HUES64 (cell line): ENCODE measurements around the gene ZXDC. TPM values are rescaled to one million over a fixed set of nuclear protein-coding genes. Genes with fewer than 3 reads are reported as not detected.

Source experiments
- H3K27ac ChIP-seq: 2 replicates; pipeline ENCODE4 v1.7.0; 2013; ENCODE audit warnings: low read depth, low read length, inconsistent platforms
- H3K27me3 ChIP-seq: 2 replicates; pipeline ENCODE4 v1.6.1; 2013; ENCODE audit warnings: mild to moderate bottlenecking, low read length; ENCODE audit not compliant: insufficient read depth
- H3K36me3 ChIP-seq: 2 replicates; pipeline ENCODE4 v1.6.1; 2013; ENCODE audit warnings: mild to moderate bottlenecking, low read length; ENCODE audit not compliant: insufficient read depth
- H3K4me1 ChIP-seq: 2 replicates; pipeline ENCODE4 v1.6.1; 2013; ENCODE audit warnings: mild to moderate bottlenecking, low read length, moderate library complexity; ENCODE audit not compliant: insufficient read depth
- H3K4me3 ChIP-seq: 2 replicates; pipeline ENCODE4 v1.5.1; 2013; ENCODE audit warnings: mild to moderate bottlenecking, low read length, moderate library complexity
- H3K9ac ChIP-seq: 2 replicates; pipeline ENCODE4 v1.6.1; 2013; ENCODE audit warnings: mild to moderate bottlenecking, low read depth, low read length
- H3K9me3 ChIP-seq: 2 replicates; pipeline ENCODE4 v1.6.1; 2013; ENCODE audit warnings: low read depth, low read length; ENCODE audit not compliant: insufficient read depth
- WGBS: fragments of 150-250, 120-280 bp; methylation state at CpG from one replicate; pipeline ENCODE4 v1.1.7; 2013; ENCODE audit warnings: missing lambda C conversion rate; 5-methylcytosine and 5-hydroxymethylcytosine counted together
- polyA plus RNA-seq, 2 experiments: library from polyadenylated mRNA; stranded (reverse); fragments of 50-300 nt; gene quantifications; one replicate each; pipeline ENCODE4 v1.2.3, GENCODE V29; 2013

The ZXDC gene
- polyA plus RNA-seq (2013, experiment 1 of 2) = 13.1 TPM
- polyA plus RNA-seq (2013, experiment 2 of 2) = 13.1 TPM

DNA sequence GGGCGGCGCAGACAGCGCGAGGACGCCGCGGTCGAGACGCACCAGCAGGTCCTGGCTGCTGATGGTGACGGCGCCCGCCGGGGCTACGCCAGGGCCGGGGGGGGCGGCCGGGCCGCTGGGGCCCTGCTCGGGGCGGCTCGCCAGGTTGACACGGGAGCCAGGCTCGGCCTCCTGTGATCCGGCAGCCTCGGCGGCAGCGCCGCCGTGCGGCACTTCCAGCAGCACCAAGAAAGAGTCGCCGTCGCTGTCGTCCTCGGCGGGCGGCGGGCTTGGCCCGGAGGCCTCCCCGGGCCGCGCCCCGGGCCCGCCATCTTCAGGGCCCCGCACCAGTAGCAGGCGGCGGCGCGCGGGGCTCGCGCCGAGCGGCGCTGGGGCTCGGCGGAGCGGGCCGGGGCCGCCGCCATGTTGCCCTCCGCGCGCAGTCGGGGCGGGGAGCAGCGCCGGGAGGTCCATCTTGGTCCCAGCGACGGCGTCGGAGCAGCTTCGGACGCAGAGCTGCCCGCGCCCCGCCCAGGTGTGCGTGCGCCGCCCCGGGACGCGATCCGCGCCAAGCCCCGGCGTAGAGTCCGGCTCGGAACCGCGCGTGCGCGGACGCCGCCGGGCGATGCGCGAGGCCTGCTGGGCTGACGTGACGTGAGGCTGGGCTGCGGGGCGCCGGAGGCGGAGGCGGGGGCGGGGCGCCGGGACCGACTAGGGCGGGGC, at the start of gene ZXDC:
ZXDC (minus strand) TSS at position 479 of the 702 bp plus-strand sequence; CDS start at position 453, 26 bp downstream.
- no peaks in the 10 kb centered on the region for H3K27me3 ChIP-seq
- H3K9me3 ChIP-seq = no peaks in the 10 kb centered on the region
- H3K4me3 ChIP-seq = peak within 1 kb of the TSS; percentile 87
- peak within 1 kb of the TSS; percentile 89; the same call in 1 of the 2 replicates for H3K27ac ChIP-seq
- peaks cover 21% of the 10 kb centered on the region for H3K4me1 ChIP-seq
- under 1% methylated on average over 112 of the region's 112 CpGs for WGBS
- peaks cover 15% of the 10 kb centered on the region for H3K36me3 ChIP-seq
- peak within 1 kb of the TSS; percentile 92 for H3K9ac ChIP-seq

DNA sequence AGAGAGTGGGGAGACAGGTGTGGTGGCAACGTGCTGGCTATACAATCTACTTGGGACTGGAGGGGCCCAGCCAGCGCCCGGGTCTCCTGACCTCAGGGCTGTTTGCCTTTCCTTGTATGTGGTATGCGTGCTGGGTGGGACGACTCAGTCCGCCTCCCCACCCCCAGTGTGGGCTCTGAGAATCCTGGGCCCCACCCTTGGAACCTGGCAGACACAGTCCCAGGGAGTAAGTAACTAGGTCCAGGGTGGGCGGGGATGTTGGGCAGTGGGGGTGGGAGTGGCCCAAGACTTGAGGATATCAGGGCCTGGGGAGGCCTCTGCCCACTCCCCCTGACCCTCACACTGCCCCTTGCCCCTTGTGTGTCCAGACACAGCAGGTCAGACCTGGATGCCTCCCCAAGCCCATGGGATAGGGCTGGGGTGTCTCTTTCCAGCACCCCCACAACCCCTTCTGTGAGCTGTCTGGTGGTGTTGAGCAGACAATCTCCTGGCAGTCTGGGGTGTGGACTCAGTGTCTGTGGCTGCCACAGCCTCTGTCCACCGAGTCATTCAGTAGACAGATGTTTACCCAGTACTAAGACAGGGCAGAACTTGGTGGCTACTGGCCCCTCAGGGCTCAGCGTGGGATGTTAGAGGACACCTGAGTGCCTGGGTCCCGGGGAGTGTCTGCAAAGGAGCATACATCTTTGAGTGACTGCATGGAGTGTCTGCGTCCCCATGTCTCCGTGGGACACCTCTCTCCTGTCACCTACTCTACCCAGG, 49.6 kb upstream of the ZXDC start:
- WGBS = 86% methylated on average over 12 of the region's 12 CpGs
- Histone ChIP-seq H3K9ac (no peak overlapping the region), H3K4me3 (no peak overlapping the region), H3K27ac (no peak overlapping the region), H3K9me3 (no peaks in the 10 kb centered on the region), H3K27me3 (peaks cover 34% of the 10 kb centered on the region), H3K4me1 (no peaks in the 10 kb centered on the region), H3K36me3 (no peaks in the 10 kb centered on the region)

GRCh38 chr3:126524429-126524988, 48.8 kb upstream of the ZXDC start:
- H3K27me3 ChIP-seq = peaks cover 34% of the 10 kb centered on the region
- H3K27ac ChIP-seq = no peak overlapping the region
- H3K4me3 ChIP-seq = peak overlapping the region; percentile 61
- WGBS = 16% methylated on average over 26 of the region's 31 CpGs
- no peaks in the 10 kb centered on the region for H3K9me3 ChIP-seq
- H3K9ac ChIP-seq = 0 out of 2 replicates have a peak overlapping the region, but pooled peaks have one; percentile 40
- H3K4me1 ChIP-seq = no peaks in the 10 kb centered on the region
- H3K36me3 ChIP-seq = no peaks in the 10 kb centered on the region

DNA sequence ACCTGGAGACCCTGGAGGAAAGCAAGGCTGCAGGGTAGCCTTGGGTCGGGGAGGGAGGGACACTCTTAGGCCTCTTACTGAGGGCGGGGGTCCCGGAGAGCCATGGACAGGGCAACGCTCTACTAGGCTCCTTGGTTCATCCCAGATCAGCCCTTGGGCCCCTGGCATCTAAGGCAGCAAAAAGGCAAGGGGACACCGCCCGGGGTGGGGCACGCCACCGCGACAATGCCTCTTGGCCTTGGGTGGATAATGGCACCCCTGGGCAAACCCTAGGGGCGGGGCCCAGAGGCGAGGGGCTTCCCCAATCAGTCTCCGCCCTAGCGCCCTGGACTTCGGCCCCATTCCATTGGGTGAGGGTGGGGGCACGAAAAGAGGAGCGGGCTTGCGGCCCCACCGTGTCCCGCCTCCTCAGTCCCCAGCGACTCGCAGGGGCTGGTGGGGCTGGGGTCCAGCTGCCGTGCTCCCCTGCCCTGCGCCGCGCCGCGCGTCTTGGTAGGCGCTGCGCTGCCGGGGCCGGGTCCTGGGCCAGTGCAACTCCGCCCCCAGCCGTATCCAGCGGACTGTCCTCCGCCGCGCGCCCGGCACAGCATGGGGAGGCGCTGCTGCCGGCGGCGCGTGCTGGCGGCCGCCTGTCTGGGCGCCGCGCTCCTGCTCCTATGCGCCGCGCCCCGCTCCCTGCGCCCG, 48.2 kb upstream of the ZXDC start, which contains the start of gene CHST13:
CHST13 (plus strand) TSS at position 411 of the 684 bp plus-strand sequence; CDS start at position 589, 178 bp downstream.
- Histone ChIP-seq H3K27me3 (peaks cover 34% of the 10 kb centered on the region), H3K4me3 (peak within 1 kb of the TSS; percentile 61), H3K9ac (peak within 1 kb of the TSS; percentile 44; the same call in 1 of the 2 replicates), H3K9me3 (no peaks in the 10 kb centered on the region), H3K27ac (no peak within 1 kb of the TSS), H3K4me1 (no peaks in the 10 kb centered on the region), H3K36me3 (no peaks in the 10 kb centered on the region)
- WGBS = 6% methylated on average over 56 of the region's 56 CpGs

GRCh38 chr3:126522363-126522788, 46.7 kb upstream of the ZXDC start:
- H3K4me1 ChIP-seq = no peaks in the 10 kb centered on the region
- WGBS = 6% methylated on average over 6 of the region's 6 CpGs
- no peak overlapping the region for H3K9ac ChIP-seq
- no peaks in the 10 kb centered on the region for H3K36me3 ChIP-seq
- no peak overlapping the region for H3K27ac ChIP-seq
- H3K9me3 ChIP-seq = no peaks in the 10 kb centered on the region
- peaks cover 34% of the 10 kb centered on the region for H3K27me3 ChIP-seq
- H3K4me3 ChIP-seq = no peak overlapping the region

- no peak overlapping the region for H3K9ac ChIP-seq
- WGBS = 93% methylated on average over 11 of the region's 11 CpGs
- H3K4me1 ChIP-seq = no peaks in the 10 kb centered on the region
- H3K9me3 ChIP-seq = no peaks in the 10 kb centered on the region
- no peak overlapping the region for H3K27ac ChIP-seq
- H3K36me3 ChIP-seq = no peaks in the 10 kb centered on the region
- H3K4me3 ChIP-seq = no peak overlapping the region
- peaks cover 34% of the 10 kb centered on the region for H3K27me3 ChIP-seq
These were observed 45.6 kb upstream of the ZXDC start for GRCh38 chr3:126521122-126521891.

DNA sequence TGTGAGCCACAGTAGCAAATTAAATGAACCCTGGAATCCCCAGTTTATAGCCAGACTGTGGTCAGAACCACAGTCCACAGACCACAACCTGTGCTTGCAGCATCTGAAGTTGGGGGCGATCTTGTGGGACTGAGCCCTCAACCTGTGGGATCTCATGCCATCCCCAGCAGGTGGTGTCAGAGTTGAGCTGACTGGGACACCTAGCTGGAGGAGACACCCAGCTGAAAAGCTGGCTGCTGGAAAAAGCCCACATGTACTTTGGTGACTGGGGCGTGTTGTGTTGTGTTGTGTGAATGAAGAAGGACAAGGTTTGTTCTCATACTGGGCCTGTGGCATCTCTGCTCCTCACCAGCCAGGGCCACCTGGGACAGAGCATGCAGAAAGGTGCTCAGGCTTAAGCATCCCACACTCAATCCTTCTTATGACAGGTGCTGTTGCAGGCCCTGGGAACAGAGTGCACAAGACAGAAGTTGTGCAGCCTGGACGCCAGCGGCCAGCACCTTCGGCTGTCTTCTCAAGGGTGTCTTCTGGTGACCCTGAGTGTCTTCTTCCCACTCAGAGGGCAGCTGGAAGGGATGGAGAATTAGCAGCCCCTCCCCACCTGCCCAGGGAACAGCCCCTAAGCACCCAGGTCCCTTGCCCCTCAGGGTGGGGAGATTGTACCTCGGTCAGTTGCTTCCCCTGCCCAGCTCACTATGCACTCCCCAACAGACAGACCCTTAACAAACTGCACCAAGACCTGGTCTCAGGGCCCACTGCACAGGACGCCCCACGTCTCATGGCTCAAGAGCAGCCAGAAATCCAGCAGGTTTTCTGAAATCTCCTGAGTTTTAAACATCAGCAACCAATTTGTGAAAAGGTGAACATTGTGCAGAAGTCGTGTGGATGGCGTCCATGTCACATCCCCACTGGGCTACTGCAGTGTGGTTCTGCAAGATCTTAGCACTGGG, 44.1 kb upstream of the ZXDC start:
- no peaks in the 10 kb centered on the region for H3K4me1 ChIP-seq
- peaks cover 24% of the 10 kb centered on the region for H3K27me3 ChIP-seq
- no peaks in the 10 kb centered on the region for H3K36me3 ChIP-seq
- H3K9me3 ChIP-seq = no peaks in the 10 kb centered on the region
- H3K4me3 ChIP-seq = no peak overlapping the region
- H3K9ac ChIP-seq = no peak overlapping the region
- WGBS = 95% methylated on average over 10 of the region's 10 CpGs
- no peak overlapping the region for H3K27ac ChIP-seq

DNA sequence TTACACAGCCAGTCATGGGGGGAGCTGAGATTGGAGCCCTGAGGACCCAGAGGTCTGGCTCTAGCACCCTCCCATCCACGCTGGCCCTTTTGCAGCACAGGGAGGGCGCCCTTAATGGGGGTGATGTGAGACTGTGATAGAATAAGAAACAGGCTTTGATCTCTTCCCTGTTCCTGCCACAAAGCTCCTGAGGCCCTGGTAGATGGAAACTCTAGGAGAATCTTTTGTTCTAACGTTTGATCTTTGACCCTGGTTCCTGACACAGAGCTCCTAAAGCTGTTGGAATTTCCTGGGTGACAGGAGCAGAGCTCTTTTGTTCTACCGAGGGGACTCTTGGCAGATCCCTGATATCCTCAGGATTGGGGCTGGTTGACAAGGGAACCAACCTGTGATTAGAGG, 43.1 kb upstream of the ZXDC start:
- Histone ChIP-seq H3K4me1 (no peaks in the 10 kb centered on the region), H3K27ac (no peak overlapping the region), H3K4me3 (no peak overlapping the region), H3K9me3 (no peaks in the 10 kb centered on the region), H3K27me3 (peaks cover 15% of the 10 kb centered on the region), H3K9ac (no peak overlapping the region), H3K36me3 (no peaks in the 10 kb centered on the region)
- 68% methylated on average over 4 of the region's 4 CpGs for WGBS

DNA sequence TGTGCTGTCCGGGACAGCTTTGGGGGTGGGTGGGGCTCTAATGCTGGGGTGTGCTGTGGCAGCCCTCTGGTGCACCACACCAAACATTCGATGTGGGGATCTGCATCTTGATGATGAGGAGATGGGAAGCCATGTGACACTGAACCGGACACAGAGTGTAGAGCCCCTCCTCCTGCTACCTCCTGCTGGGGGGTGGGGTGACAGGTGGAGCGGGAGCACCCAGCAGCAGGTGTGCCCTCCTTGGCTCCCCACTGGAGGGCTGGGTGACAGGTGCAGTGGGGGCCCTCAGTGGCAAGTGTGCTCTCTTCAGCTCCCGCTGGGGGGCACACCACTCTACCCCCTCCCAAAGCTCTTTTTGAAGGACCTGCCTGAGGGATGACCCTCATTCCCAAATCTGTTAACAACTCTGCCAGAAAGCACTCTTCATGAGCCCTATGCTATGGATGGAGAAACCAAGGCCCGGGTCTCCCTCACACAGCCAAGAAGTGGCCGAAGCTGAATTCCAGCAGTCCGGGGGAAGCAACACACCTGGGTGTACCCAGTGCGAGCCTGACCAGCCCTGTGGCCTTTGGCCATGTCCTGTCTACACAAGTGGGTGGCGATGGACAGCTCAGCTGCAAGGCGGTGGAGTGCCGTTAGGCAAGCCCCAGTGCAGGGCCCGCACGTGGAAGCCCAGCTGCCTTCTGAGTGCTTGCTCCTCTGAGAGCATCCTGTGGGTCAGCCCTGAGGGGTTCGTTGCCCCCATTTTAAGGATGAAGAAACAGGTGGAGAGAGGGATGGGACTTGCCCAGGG, 42.5 kb upstream of the ZXDC start:
- Histone ChIP-seq H3K9me3 (no peaks in the 10 kb centered on the region), H3K4me1 (no peaks in the 10 kb centered on the region), H3K27ac (no peak overlapping the region), H3K36me3 (no peaks in the 10 kb centered on the region), H3K4me3 (no peak overlapping the region), H3K9ac (no peak overlapping the region), H3K27me3 (peaks cover 9% of the 10 kb centered on the region)
- 92% methylated on average over 15 of the region's 15 CpGs for WGBS
